Endothelial cell of umbilical vein (primary cell): Measurements from ENCODE around the gene ZNF831.

Experiments used
- EZH2 ChIP-seq: IDR thresholded peaks from 2 replicates; pipeline ENCODE4 v1.6.1; 2012; ENCODE audit warnings: borderline replicate concordance, low read depth, mild to moderate bottlenecking, moderate library complexity, low read length, inconsistent platforms; ENCODE audit not compliant: severe bottlenecking
- FOS ChIP-seq: IDR thresholded peaks from 2 replicates; pipeline ENCODE4 v1.6.1; 2011; ENCODE audit warnings: mild to moderate bottlenecking, low read length, moderate library complexity, borderline replicate concordance; ENCODE audit not compliant: insufficient read depth
- JUN ChIP-seq: IDR thresholded peaks from 2 replicates; pipeline ENCODE4 v1.6.1; 2011; ENCODE audit warnings: borderline replicate concordance, low read depth; ENCODE audit not compliant: insufficient read length, insufficient read depth
- MYC ChIP-seq: IDR thresholded peaks from one replicate; pipeline ENCODE4 v1.6.1; 2011; ENCODE audit warnings: mild to moderate bottlenecking, low read depth, low read length
- POLR2A ChIP-seq: IDR thresholded peaks from 2 replicates; pipeline ENCODE4 v1.6.1; 2012; ENCODE audit warnings: low read depth, mild to moderate bottlenecking, control low read depth, low read length
- POLR2AphosphoS5 ChIP-seq: IDR thresholded peaks from 2 replicates; pipeline ENCODE4 v1.6.1; 2012; ENCODE audit warnings: low read depth, mild to moderate bottlenecking, control low read depth, low read length, moderate library complexity; ENCODE audit not compliant: insufficient read depth
- TF ChIP-seq, protein P1 (sequence below), 2 donors: IDR thresholded peaks; 1 replicate in 1 of 2; 2 replicates in 1 of 2; pipeline ENCODE4 v1.5.1; 2011; ENCODE audit warnings: low read length in 2 of 2, mild to moderate bottlenecking in 2 of 2, moderate library complexity in 2 of 2, control low read depth in 1 of 2, inconsistent platforms in 1 of 2, low read depth in 1 of 2; ENCODE audit not compliant: insufficient read depth in 1 of 2; ENCODE audit errors: extremely low read depth in 1 of 2
- TF ChIP-seq, protein P2 (sequence below): IDR thresholded peaks from 2 replicates; pipeline ENCODE4 v1.6.1; 2011; ENCODE audit not compliant: insufficient read depth, insufficient read length

- TF ChIP-seq POLR2A (no peak), POLR2AphosphoS5 (no peak), MYC (no peak), EZH2 (no peak), JUN (no peak), FOS (no peak)
- TF ChIP-seq, protein P1, sequence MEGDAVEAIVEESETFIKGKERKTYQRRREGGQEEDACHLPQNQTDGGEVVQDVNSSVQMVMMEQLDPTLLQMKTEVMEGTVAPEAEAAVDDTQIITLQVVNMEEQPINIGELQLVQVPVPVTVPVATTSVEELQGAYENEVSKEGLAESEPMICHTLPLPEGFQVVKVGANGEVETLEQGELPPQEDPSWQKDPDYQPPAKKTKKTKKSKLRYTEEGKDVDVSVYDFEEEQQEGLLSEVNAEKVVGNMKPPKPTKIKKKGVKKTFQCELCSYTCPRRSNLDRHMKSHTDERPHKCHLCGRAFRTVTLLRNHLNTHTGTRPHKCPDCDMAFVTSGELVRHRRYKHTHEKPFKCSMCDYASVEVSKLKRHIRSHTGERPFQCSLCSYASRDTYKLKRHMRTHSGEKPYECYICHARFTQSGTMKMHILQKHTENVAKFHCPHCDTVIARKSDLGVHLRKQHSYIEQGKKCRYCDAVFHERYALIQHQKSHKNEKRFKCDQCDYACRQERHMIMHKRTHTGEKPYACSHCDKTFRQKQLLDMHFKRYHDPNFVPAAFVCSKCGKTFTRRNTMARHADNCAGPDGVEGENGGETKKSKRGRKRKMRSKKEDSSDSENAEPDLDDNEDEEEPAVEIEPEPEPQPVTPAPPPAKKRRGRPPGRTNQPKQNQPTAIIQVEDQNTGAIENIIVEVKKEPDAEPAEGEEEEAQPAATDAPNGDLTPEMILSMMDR (IDR thresholded peaks at IDR 0.05; ENCODE audit: extremely low read depth in 1 of 2, insufficient read depth in 1 of 2, low read depth in 1 of 2, low read length in 2 of 2), result no peak
- TF ChIP-seq, protein P2, sequence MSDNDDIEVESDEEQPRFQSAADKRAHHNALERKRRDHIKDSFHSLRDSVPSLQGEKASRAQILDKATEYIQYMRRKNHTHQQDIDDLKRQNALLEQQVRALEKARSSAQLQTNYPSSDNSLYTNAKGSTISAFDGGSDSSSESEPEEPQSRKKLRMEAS, result no peak
Measured at GRCh38 chr20:59273739-59274357, 110.2 kb downstream of the ZNF831 start.
